Mesenchymal stem cell (in vitro differentiated cells and primary cell): ENCODE results near the gene TBCE.

Experiments
- DNase-seq: peaks from one replicate; pipeline ENCODE4 v3.0.0-alpha.2; 2013
- H2AFZ ChIP-seq: one replicate; pipeline ENCODE4 v1.6.1; 2013; ENCODE audit warnings: low read depth, mild to moderate bottlenecking, control low read depth, inconsistent platforms, low read length, moderate library complexity
- H2AK5ac ChIP-seq: 2 replicates; pipeline ENCODE4 v1.6.1; 2013; ENCODE audit warnings: low read length, moderate library complexity, mild to moderate bottlenecking, inconsistent platforms; ENCODE audit not compliant: severe bottlenecking
- H2BK120ac ChIP-seq: one replicate; pipeline ENCODE4 v1.6.1; 2013; ENCODE audit warnings: low read depth, mild to moderate bottlenecking, inconsistent platforms, low read length, moderate library complexity
- H2BK12ac ChIP-seq, 2 experiments: one replicate each; pipeline ENCODE4 v1.6.1; 2013; ENCODE audit warnings: inconsistent platforms in 2 of 2, low read length in 2 of 2, mild to moderate bottlenecking in 2 of 2, moderate library complexity in 2 of 2, control low read depth in 1 of 2
- H2BK15ac ChIP-seq: one replicate; pipeline ENCODE4 v1.6.1; 2013; ENCODE audit warnings: mild to moderate bottlenecking, low read depth, inconsistent platforms; ENCODE audit not compliant: poor library complexity, severe bottlenecking
- H2BK5ac ChIP-seq: 2 replicates; pipeline ENCODE4 v1.6.1; 2013; ENCODE audit warnings: low read depth, mild to moderate bottlenecking, low read length, control low read depth, inconsistent platforms; ENCODE audit not compliant: poor library complexity, severe bottlenecking
- H3K14ac ChIP-seq, 2 experiments: one replicate each; pipeline ENCODE4 v1.6.1; 2013; ENCODE audit warnings: inconsistent platforms in 2 of 2, low read length in 2 of 2, control low read depth in 1 of 2, mild to moderate bottlenecking in 1 of 2, moderate library complexity in 1 of 2
- H3K18ac ChIP-seq, 2 experiments: one replicate each; pipeline ENCODE4 v1.6.1; 2013; ENCODE audit warnings: inconsistent platforms in 2 of 2, low read length in 2 of 2, control low read depth in 1 of 2, low read depth in 1 of 2, mild to moderate bottlenecking in 1 of 2
- H3K23ac ChIP-seq, 2 experiments: one replicate each; pipeline ENCODE4 v1.6.1; 2013; ENCODE audit warnings: inconsistent platforms in 2 of 2, low read length in 2 of 2, mild to moderate bottlenecking in 2 of 2, moderate library complexity in 2 of 2, control low read depth in 1 of 2
- H3K27ac ChIP-seq: 2 replicates; pipeline ENCODE4 v1.5.1; 2013; ENCODE audit warnings: mild to moderate bottlenecking, moderate library complexity, low read length, control low read depth, inconsistent platforms; ENCODE audit not compliant: poor library complexity, severe bottlenecking
- H3K27me3 ChIP-seq, 2 experiments: 2 replicates each; pipeline versions ENCODE4 v1.6.1 to v1.7.0; 2013; ENCODE audit warnings: low read length in 2 of 2, mild to moderate bottlenecking in 2 of 2, moderate library complexity in 2 of 2, control low read depth in 1 of 2, inconsistent platforms in 1 of 2; ENCODE audit not compliant: control insufficient read depth in 1 of 2, insufficient read depth in 1 of 2
- H3K36me3 ChIP-seq, 2 experiments: 2 replicates each; pipeline versions ENCODE4 v1.6.1 to v1.7.0; 2013; ENCODE audit warnings: low read length in 2 of 2, control low read depth in 1 of 2, inconsistent platforms in 1 of 2, low read depth in 1 of 2, mild to moderate bottlenecking in 1 of 2; ENCODE audit not compliant: insufficient read depth in 2 of 2, control insufficient read depth in 1 of 2
- H3K4ac ChIP-seq, 2 experiments: one replicate each; pipeline ENCODE4 v1.6.1; 2013; ENCODE audit warnings: inconsistent platforms in 2 of 2, low read length in 2 of 2, mild to moderate bottlenecking in 2 of 2, moderate library complexity in 2 of 2, control low read depth in 1 of 2, low read depth in 1 of 2
- H3K4me1 ChIP-seq: 2 replicates; pipeline ENCODE4 v1.6.1; 2013; ENCODE audit warnings: low read depth, low read length, control low read depth; ENCODE audit not compliant: control insufficient read depth, insufficient read depth
- H3K4me2 ChIP-seq: 2 replicates; pipeline ENCODE4 v1.6.1; 2013; ENCODE audit warnings: low read length, mild to moderate bottlenecking, inconsistent platforms; ENCODE audit not compliant: poor library complexity, severe bottlenecking
- H3K4me3 ChIP-seq, 2 experiments: 2 replicates each; pipeline versions ENCODE4 v1.5.1 to v1.7.0; 2013; ENCODE audit warnings: low read length in 2 of 2, mild to moderate bottlenecking in 2 of 2, control low read depth in 1 of 2, low read depth in 1 of 2; ENCODE audit not compliant: insufficient read depth in 1 of 2
- H3K79me1 ChIP-seq: replicated peaks from 2 replicates; pipeline ENCODE4 v1.6.1; 2013; ENCODE audit warnings: mild to moderate bottlenecking, control low read depth, low read length, inconsistent platforms; ENCODE audit not compliant: poor library complexity, severe bottlenecking
- H3K9ac ChIP-seq: 2 replicates; pipeline ENCODE4 v1.7.0; 2013; ENCODE audit warnings: mild to moderate bottlenecking, low read length, moderate library complexity
- H3K9me3 ChIP-seq: 2 replicates; pipeline ENCODE4 v1.7.0; 2013; ENCODE audit warnings: mild to moderate bottlenecking, low read length; ENCODE audit not compliant: control insufficient read depth
- H4K8ac ChIP-seq: one replicate; pipeline ENCODE4 v1.6.1; 2013; ENCODE audit warnings: inconsistent platforms, mild to moderate bottlenecking, low read length, moderate library complexity
- H4K91ac ChIP-seq: one replicate; pipeline ENCODE4 v1.6.1; 2013; ENCODE audit warnings: mild to moderate bottlenecking, low read length, inconsistent platforms
- WGBS: methylation state at CpG from one replicate; pipeline ENCODE4 v1.1.7; 2013; ENCODE audit warnings: mixed read lengths; 5-methylcytosine and 5-hydroxymethylcytosine counted together

Gene TBCE

DNA sequence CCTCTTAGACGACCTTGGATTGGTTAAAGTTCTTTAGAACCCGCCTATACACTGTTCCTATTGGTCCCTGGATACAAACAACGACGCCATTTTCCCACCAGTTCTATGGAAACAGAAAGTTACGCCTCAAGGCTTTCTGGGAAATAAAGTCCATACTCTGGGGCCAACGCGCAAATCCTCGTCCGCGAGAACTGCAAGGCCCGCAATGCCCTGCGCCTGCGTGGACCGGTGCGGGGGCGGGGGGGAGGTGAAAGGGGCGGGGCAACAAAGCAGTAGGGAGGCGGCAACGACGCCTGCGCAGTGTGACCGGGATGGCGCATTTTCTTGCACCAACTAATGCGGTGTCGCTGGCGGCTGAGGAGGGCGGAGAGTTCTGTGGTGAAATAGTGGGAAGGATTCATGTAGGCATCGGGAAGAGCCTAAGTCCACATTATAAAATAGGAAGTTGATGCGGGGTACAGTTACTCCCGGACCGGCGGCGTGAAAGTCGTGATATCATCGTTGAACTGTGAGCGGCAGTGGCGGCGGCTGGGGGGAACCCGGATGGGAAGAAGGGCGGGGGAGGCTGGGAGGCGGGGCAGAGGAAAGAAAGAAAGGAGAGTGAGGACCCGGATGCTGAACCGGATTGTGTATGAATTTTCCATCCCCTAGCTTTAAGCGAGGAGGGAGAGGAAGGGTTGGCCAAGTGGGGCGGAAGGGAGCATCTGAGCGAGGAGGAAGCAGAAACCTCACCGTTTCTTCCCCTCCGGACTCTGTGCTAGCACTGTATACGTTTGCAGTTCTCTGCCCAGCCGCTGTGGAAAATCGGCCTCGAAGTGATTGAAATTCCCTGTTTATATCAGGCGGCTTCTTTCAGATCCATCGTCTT lies 38.7 kb upstream of the TBCE start, which contains the start of gene GGPS1:
TSS of gene GGPS1 (plus strand) at position 300 of the 868 bp plus-strand sequence. CDS start 6,695 bp downstream, outside the sequence.
- H4K91ac ChIP-seq = peak within 1 kb of the TSS; percentile 80
- peak within 1 kb of the TSS; percentile 24 to 45 for H2BK12ac ChIP-seq
- peak within 1 kb of the TSS; percentile 84 for H2AK5ac ChIP-seq
- peak within 1 kb of the TSS; percentile 99 for H3K9ac ChIP-seq
- peak within 1 kb of the TSS; percentile 35 to 74 for H3K14ac ChIP-seq
- H3K4me1 ChIP-seq = peaks cover 3% of the 10 kb centered on the region
- H3K4me3 ChIP-seq = peak within 1 kb of the TSS; percentile 95 to 96
- H3K27me3 ChIP-seq = no peaks in the 10 kb centered on the region
- H4K8ac ChIP-seq = peak within 1 kb of the TSS; percentile 89
- WGBS = under 1% methylated on average over 54 of the region's 54 CpGs
- peak; percentile 100 for DNase-seq
- H2AFZ ChIP-seq = no peak within 1 kb of the TSS
- no peaks in the 10 kb centered on the region for H3K79me1 ChIP-seq
- peaks cover 3 to 4% of the 10 kb centered on the region in 2 experiments for H3K36me3 ChIP-seq
- peak within 1 kb of the TSS in 1 of 2 experiments; percentile 50 for H3K23ac ChIP-seq
- peak within 1 kb of the TSS; percentile 79 to 87 for H3K4ac ChIP-seq
- H3K27ac ChIP-seq = peak within 1 kb of the TSS; percentile 99
- peak within 1 kb of the TSS; percentile 91 for H2BK120ac ChIP-seq
- peak within 1 kb of the TSS; percentile 89 for H2BK15ac ChIP-seq
- peak within 1 kb of the TSS; percentile 53 for H2BK5ac ChIP-seq
- peak within 1 kb of the TSS; percentile 78 to 99 for H3K18ac ChIP-seq
- no peaks in the 10 kb centered on the region for H3K9me3 ChIP-seq
- H3K4me2 ChIP-seq = peak within 1 kb of the TSS; percentile 93

DNA sequence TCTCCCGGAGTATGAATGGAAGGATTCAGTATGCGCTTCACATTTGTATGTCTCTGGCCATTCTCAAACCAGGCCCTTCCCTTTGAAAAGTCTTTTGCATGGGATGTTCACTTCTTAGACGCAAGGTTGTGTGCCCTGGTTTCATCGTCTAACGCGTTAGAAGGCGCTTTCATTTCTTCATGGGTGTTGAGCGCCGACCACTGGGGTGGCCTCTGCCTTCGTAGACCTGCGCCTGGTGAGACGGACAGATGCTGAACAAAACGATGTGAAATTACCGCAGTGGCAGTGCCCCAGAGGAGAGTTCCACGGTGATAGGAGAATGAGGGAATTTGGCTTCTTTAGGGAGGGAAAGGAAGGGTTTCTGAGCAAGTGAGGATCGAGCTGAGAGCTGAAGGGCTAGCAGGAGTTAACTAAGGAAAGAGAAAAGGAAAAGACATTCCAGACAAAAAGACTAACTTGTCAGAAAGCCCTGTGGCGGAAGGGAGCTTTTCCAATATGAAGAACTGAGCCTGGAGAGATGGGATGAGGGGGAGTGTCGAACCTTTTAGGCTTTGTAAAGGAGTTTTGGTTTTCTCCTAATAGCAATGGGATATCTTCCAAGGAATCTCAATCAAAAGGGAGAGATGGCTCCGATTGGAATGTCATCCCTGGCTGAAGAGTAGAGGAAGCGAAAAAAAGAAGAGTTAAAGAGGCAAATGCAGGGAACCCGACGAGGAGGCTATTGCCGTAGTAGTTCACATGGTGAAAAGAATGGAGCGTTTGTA lies 37.9 kb upstream of the TBCE start:
- peak overlapping the region; percentile 99 for H3K27ac ChIP-seq
- peak overlapping the region in 1 of 2 experiments; percentile 50 for H3K23ac ChIP-seq
- peak overlapping the region; percentile 55 to 56 for H3K18ac ChIP-seq

GRCh38 chr1:235330918-235331285 lies 36.3 kb upstream of the TBCE start:
- Histone ChIP-seq H3K27ac (no peak overlapping the region), H3K4me1 (peaks cover 1% of the 10 kb centered on the region), H3K27me3 (no peaks in the 10 kb centered on the region), H2AK5ac (no peak overlapping the region), H3K9me3 (no peaks in the 10 kb centered on the region), H3K36me3 (peaks cover under 1 to 8% of the 10 kb centered on the region in 2 experiments), H3K18ac (no peak overlapping the region), H3K9ac (peak overlapping the region; percentile 99), H2BK15ac (no peak overlapping the region), H4K8ac (no peak overlapping the region), H3K4ac (no peak overlapping the region), H3K23ac (no peak overlapping the region), H2BK120ac (no peak overlapping the region), H2AFZ (no peak overlapping the region), H3K14ac (no peak overlapping the region), H2BK5ac (no peak overlapping the region), H3K4me3 (peak overlapping the region in 1 of 2 experiments; percentile 95), H4K91ac (no peak overlapping the region), H2BK12ac (no peak overlapping the region), H3K79me1 (peaks cover 2% of the 10 kb centered on the region), H3K4me2 (no peak overlapping the region)
- no peak for DNase-seq
- WGBS = 97% methylated on average over 3 of the region's 5 CpGs

More for the DNA sequence above, 37.9 kb upstream of the TBCE start:
- H2BK5ac ChIP-seq = peak overlapping the region; percentile 35
- 6% methylated on average over 24 of the region's 24 CpGs for WGBS
- H2AK5ac ChIP-seq = peak overlapping the region; percentile 84
- peak overlapping the region; percentile 7 to 71 for H3K4ac ChIP-seq
- H4K8ac ChIP-seq = peak overlapping the region; percentile 43
- H3K4me1 ChIP-seq = peaks cover 3% of the 10 kb centered on the region
- peak overlapping the region; percentile 70 to 95 for H3K4me3 ChIP-seq
- peak overlapping the region; percentile 6 to 45 for H2BK12ac ChIP-seq
- H3K4me2 ChIP-seq = peak overlapping the region; percentile 78
- no peak overlapping the region for H2BK120ac ChIP-seq
- H2BK15ac ChIP-seq = no peak overlapping the region
- H3K9me3 ChIP-seq = no peaks in the 10 kb centered on the region
- H3K36me3 ChIP-seq = peaks cover 0 to 4% of the 10 kb centered on the region in 2 experiments
- H4K91ac ChIP-seq = no peak overlapping the region
- peak overlapping the region in 1 of 2 experiments; percentile 35 for H3K14ac ChIP-seq
- no peaks in the 10 kb centered on the region for H3K79me1 ChIP-seq
- peak overlapping the region; percentile 99 for H3K9ac ChIP-seq
- no peak overlapping the region for H2AFZ ChIP-seq
- H3K27me3 ChIP-seq = no peaks in the 10 kb centered on the region
- no peak for DNase-seq

DNA sequence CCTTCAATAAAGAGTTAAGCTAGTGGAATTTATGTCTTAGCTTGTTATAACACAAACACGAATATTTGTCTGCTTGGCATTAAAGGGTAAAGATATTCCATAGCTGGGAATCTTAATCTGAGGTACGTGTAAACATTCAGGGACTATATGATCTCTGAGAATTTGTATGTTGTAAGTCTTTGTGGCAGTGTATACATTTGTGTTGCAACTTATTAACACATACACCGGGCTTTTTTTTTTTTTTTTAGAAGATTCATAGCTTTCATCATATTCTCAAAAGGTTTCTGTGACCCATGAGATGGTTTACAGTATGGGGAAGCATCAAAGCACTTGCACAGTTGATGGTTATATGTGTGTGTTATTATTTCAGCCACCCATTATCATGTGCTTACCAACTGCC lies 35.8 kb upstream of the TBCE start:
- Histone ChIP-seq H3K36me3 (peaks cover 3 to 12% of the 10 kb centered on the region in 2 experiments), H2BK15ac (no peak overlapping the region), H3K79me1 (peaks cover 2% of the 10 kb centered on the region), H2BK12ac (no peak overlapping the region), H3K4me3 (peak overlapping the region in 1 of 2 experiments; percentile 95), H2AFZ (no peak overlapping the region), H2BK5ac (no peak overlapping the region), H3K14ac (no peak overlapping the region), H3K4me2 (no peak overlapping the region), H3K23ac (no peak overlapping the region), H3K4ac (no peak overlapping the region), H3K18ac (no peak overlapping the region), H4K91ac (no peak overlapping the region), H3K27ac (no peak overlapping the region), H4K8ac (no peak overlapping the region), H3K4me1 (peaks cover 1% of the 10 kb centered on the region), H3K9ac (peak overlapping the region; percentile 99), H2BK120ac (no peak overlapping the region), H3K9me3 (no peaks in the 10 kb centered on the region), H3K27me3 (no peaks in the 10 kb centered on the region), H2AK5ac (no peak overlapping the region)
- peak; percentile 41 for DNase-seq
- 76% methylated on average over 2 of the region's 3 CpGs for WGBS
